Right lobe of liver (tissue), 6 donors: ENCODE data around the gene ZNF438. TPM values are rescaled to one million over a fixed set of nuclear protein-coding genes. Genes with fewer than 3 reads are reported as not detected.
"Not testable (repeated sequence)": the region's sequence is repeated elsewhere in the genome, so short reads cannot be mapped to it uniquely, and the experiment has no call there.

ENCODE experiments used
- ATAC-seq, 4 donors: fragments of 200-7000 bp; cut with Tn5 transposase; one replicate each; pipeline ENCODE4 v1.9.1; 2020; ENCODE audit warnings: mild to moderate bottlenecking in 4 of 4, moderate library complexity in 4 of 4
- DNase-seq, 3 donors: peaks; one replicate each; pipeline ENCODE4 v3.0.0-alpha.2; 2020
- H3K27ac ChIP-seq, 3 donors: fragments of 200-600 bp; one replicate each; pipeline ENCODE4 v1.8.0; 2022
- H3K27me3 ChIP-seq, 2 donors: fragments of 200-600 bp; one replicate each; pipeline ENCODE4 v1.8.0; 2022
- H3K36me3 ChIP-seq, 4 donors: fragments of 200-600 bp; sonication (generic) in 1 of 4; one replicate each; pipeline versions ENCODE4 v1.5.1 to v1.8.0; 2017 to 2022; ENCODE audit warnings: control low read depth in 1 of 4
- H3K4me1 ChIP-seq, 4 donors: fragments of 200-600 bp; sonication (generic) in 1 of 4; one replicate each; pipeline versions ENCODE4 v1.5.1 to v1.8.0; 2017 to 2022; ENCODE audit warnings: control low read depth in 1 of 4
- H3K4me3 ChIP-seq, 3 donors: fragments of 200-600 bp; one replicate each; pipeline ENCODE4 v1.8.0; 2022
- H3K9me3 ChIP-seq, 4 donors: fragments of 200-600 bp; sonication (generic) in 1 of 4; one replicate each; pipeline versions ENCODE4 v1.5.1 to v1.8.0; 2017 to 2022; ENCODE audit warnings: control low read depth in 1 of 4
- CTCF ChIP-seq, 4 donors: fragments of 200-600 bp in 3 of 4; fragments of 450-650 bp in 1 of 4; IDR thresholded peaks; one replicate each; pipeline versions ENCODE4 v1.5.1 to v1.8.0; 2016 to 2022; ENCODE audit warnings: antibody characterized with exemption in 4 of 4, mild to moderate bottlenecking in 2 of 4
- POLR2A ChIP-seq: fragments of 450-650 bp; IDR thresholded peaks from one replicate; pipeline ENCODE4 v1.6.1; 2017; ENCODE audit warnings: antibody characterized with exemption, mild to moderate bottlenecking
- WGBS: methylation state at CpG from one replicate; pipeline ENCODE4 v1.1.6; 2018; ENCODE audit warnings: low coverage, low lambda C conversion rate; ENCODE audit not compliant: insufficient coverage; ENCODE audit errors: missing lambda C conversion rate; 5-methylcytosine and 5-hydroxymethylcytosine counted together
- intact Hi-C, 2 donors: fragments of 100-400 bp; cut with DNase I; formaldehyde crosslinking; loops; one replicate each; pipeline versions ENCODE4 v1.11.2 to v1.14.1; 2022
- total RNA-seq, 6 experiments: library from RNA; depleted of rRNA in 2 of 6; stranded (reverse); fragments of >200 nt in 2 of 6; fragmentation: NEBNext Ultra II Directional in 3 of 6; extraction: Animal tissue kit (Norgen Biotek cat#: 25700) in 3 of 6; gene quantifications; one replicate each; pipeline versions ENCODE4 v1.1.0 to v1.2.4, GENCODE V29; 2016 to 2023
- donor health status: DM: no; HTN: yes; CAD: no.
- donor health status: DM: no; HTN: no; CAD: no.
- donor health status: DM: no; HTN: no; CAD: no.
- donor health status: DM: no; HTN: yes; CAD: no.
- donor health status: DM: no; HTN: yes; CAD: no.

Gene ZNF438
- total RNA-seq, 6 experiments from 2014 or later, result 2.5 to 5.2 (median 3.3) TPM

- WGBS, result 62% methylated on average over 5 of the region's 5 CpGs
- ATAC-seq (peak in 1 of 4 donors; percentile 24), DNase-seq (no peak)
- intact Hi-C loops, result no loop called here
- Histone ChIP-seq H3K4me1 (no peaks in the 10 kb centered on the region), H3K36me3 (no peaks in the 10 kb centered on the region), H3K4me3 (no peak overlapping the region), H3K9me3 (no peaks in the 10 kb centered on the region), H3K27ac (no peak overlapping the region), H3K27me3 (no peaks in the 10 kb centered on the region)
- TF ChIP-seq CTCF (IDR thresholded peaks at IDR 0.05), result no peak
- TF ChIP-seq POLR2A, result no peak
Observed at GRCh38 chr10:30803892-30804322, 227.8 kb downstream of the ZNF438 start.

- ATAC-seq, result no peak
- Histone ChIP-seq H3K4me1 (no peaks in the 10 kb centered on the region), H3K4me3 (no peak overlapping the region), H3K27me3 (no peaks in the 10 kb centered on the region), H3K36me3 (no peaks in the 10 kb centered on the region), H3K27ac (no peak overlapping the region), H3K9me3 (no peaks in the 10 kb centered on the region)
- no peak for DNase-seq
- TF ChIP-seq POLR2A (no peak), CTCF (IDR thresholded peaks at IDR 0.05) (no peak)
- intact Hi-C loops, result no loop called here
- 70% methylated on average over 2 of the region's 3 CpGs for WGBS
Observed at GRCh38 chr10:30803058-30803457, 228.6 kb downstream of the ZNF438 start.

- 79% methylated on average over 2 of the region's 2 CpGs for WGBS
- H3K9me3 ChIP-seq, result no peaks in the 10 kb centered on the region
- H3K27ac ChIP-seq, result no peak overlapping the region
- H3K4me1 ChIP-seq, result no peaks in the 10 kb centered on the region
- no peak for TF ChIP-seq POLR2A
- DNase-seq (no peak), ATAC-seq (no peak)
- intact Hi-C loops, result no loop called here
- no peaks in the 10 kb centered on the region for H3K36me3 ChIP-seq
- no peak overlapping the region for H3K4me3 ChIP-seq
- H3K27me3 ChIP-seq, result no peaks in the 10 kb centered on the region
Observed at GRCh38 chr10:30800368-30800767, 231.3 kb downstream of the ZNF438 start.

GRCh38 chr10:30798646-30799185 is 232.9 kb downstream of the ZNF438 start:
- WGBS, result 84% methylated on average over 10 of the region's 14 CpGs
- no peaks in the 10 kb centered on the region for H3K27me3 ChIP-seq
- no peak overlapping the region for H3K27ac ChIP-seq
- TF ChIP-seq POLR2A, result no peak
- no peak for TF ChIP-seq CTCF (IDR thresholded peaks at IDR 0.05)
- no peaks in the 10 kb centered on the region for H3K9me3 ChIP-seq
- DNase-seq (no peak), ATAC-seq (no peak)
- H3K4me1 ChIP-seq, result no peaks in the 10 kb centered on the region
- no peak overlapping the region for H3K4me3 ChIP-seq
- intact Hi-C loops, result no loop called here
- H3K36me3 ChIP-seq, result no peaks in the 10 kb centered on the region

- H3K27ac ChIP-seq, intact Hi-C loops, H3K36me3 ChIP-seq, H3K9me3 ChIP-seq, H3K27me3 ChIP-seq, DNase-seq, H3K4me1 ChIP-seq, ATAC-seq, H3K4me3 ChIP-seq: not testable (repeated sequence)
- 75% methylated on average over 4 of the region's 4 CpGs for WGBS
Observed at GRCh38 chr10:30795024-30795423, 236.6 kb downstream of the ZNF438 start.
